Measurements from ENCODE around the gene CCDC142.
"Not testable (repeated sequence)": the region's sequence is repeated elsewhere in the genome, so short reads cannot be mapped to it uniquely, and the experiment has no call there.

CCDC142 gene

DNA sequence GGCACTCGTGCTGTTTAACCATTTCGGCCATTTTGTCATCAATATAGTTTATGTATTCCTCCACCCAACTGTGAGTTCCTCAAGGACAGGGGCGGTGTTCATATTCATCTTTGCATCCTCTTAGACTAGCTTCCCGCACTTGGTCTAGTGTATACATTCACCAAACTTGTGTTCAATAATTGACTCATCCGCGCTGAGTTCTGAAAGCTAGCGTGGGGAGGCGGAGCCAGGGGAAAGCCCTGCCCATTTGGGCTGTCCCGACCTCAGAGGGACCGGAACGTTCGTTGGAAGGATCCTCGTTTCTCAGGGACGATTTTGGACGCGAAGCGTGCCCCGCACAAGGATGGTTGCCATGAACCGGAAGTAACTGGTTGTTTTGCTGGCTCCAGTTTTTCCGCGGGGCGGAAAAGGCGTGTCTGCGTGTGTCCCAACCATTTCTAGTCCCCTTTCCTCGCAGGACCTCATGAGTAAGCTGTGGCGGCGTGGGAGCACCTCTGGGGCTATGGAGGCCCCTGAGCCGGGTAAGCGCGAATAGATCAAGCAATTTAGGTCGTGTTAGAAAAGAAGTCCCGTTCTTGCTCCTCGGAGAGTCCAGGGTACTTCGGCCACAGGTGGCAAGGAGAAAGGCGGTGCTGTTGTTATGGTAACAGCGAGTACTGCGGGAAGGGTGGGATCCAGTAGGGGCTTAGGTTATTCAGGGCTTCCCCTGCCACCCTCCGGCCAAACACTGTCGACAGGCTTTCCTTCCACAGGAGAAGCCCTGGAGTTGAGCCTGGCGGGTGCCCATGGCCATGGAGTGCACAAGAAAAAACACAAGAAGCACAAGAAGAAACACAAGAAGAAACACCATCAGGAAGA is 27.9 kb downstream of the CCDC142 start, which contains the start of gene INO80B:
Gene INO80B (plus strand): TSS at position 434 of the 858 bp plus-strand sequence. CDS start 30 bp downstream, at position 464.
- DNase-seq: peak; percentile 92 to 99 (median 96)
- intact Hi-C loops (cut with DNase I): loop anchor here (2.0 kb wide), 2 partner anchors 14 to 28 kb away; partner anchors contain the start of genes CCDC142, RTKN and TTC31

DNA sequence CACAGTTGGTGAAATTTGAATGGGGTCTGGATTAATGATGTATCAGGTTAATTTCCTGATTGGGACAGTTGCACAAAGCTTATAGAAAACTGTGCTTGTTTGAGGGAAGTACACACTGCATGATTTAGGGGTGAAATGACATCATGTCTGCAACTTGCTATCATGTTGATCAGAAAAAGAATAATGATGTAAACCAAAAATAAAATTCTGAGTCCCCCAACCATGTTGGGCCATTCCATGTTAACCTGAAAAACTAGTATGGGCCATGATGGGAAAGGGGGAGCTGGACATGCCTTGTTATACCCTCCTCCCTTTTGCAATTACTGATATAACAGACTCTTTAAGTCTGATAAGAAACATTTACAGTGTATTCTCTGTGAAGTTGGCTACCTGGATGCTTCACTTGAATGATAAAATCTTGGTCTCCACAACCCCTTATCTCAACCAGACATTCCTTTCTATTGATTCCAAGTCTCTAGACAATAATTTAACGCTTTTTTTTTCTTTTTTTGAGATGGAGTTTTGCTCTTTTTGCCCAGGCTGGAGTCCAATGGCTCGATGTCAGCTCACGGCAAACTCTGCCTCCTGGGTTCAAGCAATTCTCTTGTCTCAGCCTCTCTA is 32.1 kb downstream of the CCDC142 start:
- DNase-seq: no peak
- intact Hi-C loops (cut with DNase I): no loop called here

DNA sequence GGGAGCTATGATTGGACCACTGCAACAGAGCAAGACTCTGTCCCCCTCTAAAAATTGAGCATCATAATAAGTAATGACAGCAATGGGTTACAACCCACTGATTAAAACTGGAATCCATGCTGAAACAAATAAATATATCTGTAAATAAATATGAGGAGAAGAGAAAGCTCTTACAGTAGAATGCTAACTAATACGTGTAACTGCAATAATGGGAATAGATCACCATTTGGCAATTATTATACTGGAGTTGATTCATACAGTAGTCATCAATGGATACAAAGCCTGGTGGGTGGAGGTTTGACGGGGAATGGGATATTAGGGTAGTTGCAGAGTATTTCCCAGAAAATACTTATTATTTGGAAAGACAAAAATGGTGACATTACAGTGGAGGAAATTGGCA is 34.0 kb downstream of the CCDC142 start:
- DNase-seq: no peak
- intact Hi-C loops (cut with DNase I): no loop called here

DNA sequence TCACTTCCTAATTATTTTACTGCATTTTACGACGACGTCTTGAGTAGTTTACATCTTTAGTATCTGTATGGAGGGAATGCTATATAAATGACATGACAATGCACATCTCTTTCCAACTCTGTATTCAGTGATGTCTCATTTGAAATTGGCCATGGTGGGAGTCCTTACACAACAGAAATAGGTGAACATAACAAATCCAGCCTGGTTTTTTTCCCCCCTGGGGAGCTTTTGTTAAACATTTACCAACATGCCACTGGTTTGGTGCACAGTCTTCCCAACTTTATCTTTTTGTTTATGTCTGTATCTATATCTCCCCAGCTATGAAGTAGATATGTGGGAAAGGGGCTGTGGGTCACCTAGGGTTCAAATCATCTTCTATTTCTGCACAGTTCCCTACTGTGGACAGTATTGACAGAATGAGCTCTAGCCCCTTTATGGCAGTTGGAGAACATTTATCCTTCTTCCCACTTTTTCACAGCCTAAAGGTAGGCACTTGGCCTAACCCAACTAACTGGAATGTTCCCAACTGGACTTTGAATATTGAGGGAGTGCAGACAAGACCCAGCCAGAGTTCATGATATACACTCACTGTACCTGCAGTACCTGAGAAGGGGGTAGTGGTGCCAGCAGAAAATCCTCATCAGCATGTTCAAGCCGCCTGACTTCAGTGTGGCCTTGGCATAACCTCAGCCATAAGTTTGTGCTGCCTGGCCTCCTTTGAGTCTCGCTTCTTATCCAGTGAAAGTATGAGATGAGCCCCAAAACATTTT is 35.4 kb downstream of the CCDC142 start:
- DNase-seq: no peak
- intact Hi-C loops (cut with DNase I): no loop called here

DNA sequence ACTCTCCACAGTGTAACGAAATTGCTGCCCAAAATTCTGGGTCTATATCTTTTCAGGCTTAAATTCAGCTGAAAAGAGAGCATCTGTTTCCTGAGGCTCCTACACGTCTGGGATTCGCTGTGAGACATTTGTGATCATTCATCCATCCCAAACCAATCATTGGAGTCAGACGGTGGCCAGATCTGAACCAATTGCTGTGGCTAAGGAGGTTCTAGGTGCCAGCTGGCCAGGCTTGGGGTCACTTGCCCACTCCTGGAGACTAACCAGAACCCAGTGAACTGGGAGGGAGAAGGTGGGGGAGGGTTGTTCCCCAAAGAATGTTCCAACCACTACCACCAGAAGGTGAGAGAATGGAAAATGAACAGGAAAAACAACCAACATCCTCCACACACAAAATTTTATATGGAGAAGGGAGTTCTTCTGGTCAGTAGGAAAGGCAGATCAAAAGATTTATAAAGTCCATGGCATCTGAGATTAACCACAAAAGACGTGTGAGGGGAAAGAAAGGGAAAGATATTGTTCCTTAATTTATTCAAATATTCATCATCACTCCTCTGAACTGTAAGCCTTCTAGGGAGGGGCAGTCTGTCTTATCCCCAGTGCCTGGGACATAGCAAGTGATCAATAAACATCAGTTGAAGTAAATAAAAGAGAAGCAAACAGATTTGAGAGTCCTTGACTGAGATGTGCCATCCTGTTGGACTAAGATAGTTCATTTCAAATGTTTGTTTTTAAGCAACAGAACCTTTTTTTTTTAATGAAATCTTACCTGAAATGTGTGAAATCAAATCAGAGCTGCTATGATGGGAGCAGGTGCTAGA is 38.1 kb downstream of the CCDC142 start:
- DNase-seq: no peak
- intact Hi-C loops (cut with DNase I): no loop called here

DNA sequence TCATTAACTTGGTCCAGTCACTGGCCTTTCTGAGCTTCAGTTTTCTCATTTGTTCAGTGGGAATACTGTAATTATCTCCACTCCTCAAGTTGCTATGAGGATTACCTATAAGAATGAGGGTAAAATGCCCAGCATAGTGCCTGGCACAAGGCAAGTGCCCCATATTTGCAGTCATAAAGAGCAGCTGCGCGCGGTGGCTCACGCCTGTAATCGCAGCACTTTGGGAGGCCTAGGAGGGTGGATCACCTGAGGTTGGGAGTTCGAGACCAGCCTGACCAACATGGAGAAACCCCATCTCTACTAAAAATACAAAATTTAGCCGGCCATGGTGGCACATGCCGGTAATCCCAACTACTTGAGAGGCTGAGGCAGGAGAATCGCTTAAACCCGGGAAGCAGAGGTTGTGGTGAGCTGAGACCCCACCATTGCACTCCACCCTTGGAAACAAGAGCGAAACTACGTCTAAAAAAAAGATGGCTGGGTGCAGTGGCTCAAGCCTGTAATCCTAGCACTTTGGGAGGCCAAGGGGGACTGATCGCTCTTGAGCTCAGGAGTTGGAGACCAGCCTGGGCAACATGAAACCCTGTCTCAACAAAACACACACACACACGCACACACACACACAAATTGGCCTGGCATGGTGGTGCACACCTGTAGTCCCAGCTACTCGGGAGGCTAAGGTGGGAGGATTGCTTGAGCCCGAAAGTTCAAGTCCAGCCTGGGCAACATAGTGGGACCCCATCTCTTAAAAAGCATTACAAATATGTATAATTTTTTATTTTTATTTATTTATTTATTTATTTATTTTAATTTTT is 40.1 kb downstream of the CCDC142 start:
- DNase-seq; intact Hi-C loops (cut with DNase I): not testable (repeated sequence)

DNA sequence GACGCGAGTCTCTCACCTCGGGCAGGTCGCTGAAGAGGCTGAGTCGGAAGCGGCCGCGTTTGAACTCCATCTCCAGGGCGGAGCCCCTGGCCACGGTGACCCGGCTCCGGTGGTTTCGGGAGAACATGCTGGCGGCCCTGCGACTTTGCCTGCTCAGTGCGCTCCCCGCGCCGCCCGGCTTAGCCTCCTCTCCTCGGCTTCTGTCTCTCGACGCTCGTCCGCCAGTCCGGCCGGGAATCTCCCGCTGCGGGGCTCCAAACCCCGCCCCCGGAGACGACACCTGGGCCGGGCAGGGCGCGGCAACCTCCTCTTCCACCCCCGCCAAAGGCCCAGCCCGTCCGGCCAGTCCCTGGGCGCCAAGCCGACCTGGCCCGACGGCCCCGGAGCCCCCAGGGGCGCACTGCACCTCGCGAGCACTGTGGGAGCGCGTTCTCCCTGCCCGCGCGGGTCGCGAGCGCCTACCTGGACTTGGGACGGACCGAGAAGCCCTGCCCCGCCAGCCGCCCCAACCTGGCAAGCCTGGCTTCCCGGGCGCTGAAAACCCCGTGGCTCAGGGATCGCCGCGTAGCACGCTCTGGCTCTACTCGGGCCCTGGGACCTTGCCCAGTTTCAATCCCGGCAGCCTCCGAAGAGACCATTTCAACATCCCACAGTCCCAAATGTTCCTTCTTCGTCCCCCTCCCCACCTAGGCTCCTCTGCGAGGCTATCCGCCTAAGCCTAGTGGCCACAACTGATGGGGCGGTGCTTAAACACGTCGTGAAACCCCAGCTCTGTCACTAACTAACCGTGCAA is 40.9 kb downstream of the CCDC142 start, which contains the start of gene RTKN:
Gene RTKN (minus strand): TSS at position 248 of the 793 bp plus-strand sequence. CDS start 121 bp downstream, at position 127.
- intact Hi-C loops (cut with DNase I): loop anchor here (2.0 kb wide), 1 partner anchor 13 kb away; the partner anchor contains the start of gene INO80B
- peak in 16 of 42 donors; percentile 24 to 75 (median 48) for DNase-seq

DNA sequence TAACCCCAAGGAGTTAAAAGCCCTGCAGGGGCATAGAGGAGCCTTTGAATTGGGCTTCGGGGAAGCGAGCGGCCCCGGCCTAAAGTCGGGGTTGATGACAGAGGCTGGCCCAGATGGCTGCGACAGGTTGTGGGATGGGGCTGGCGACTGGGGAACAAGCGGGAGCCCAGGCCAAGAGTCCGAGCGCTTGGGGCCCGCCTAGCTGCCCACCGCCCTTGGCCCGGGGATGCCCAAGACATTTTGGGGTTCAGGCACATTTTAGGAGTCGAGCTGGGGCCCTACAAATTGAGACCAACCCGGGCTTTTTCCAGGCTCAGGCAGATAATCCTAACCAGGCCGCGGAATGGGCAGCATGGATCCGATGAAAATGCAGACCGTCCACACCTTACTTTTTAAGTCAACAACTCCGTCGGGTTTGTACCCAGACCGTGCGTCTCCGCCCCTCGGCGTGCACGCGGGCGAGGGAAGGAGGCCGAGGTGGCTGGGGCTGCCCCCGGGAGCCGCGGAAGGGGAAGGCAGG is 41.6 kb downstream of the CCDC142 start:
- DNase-seq: peak in 18 of 42 donors; percentile 14 to 76 (median 49)

DNA sequence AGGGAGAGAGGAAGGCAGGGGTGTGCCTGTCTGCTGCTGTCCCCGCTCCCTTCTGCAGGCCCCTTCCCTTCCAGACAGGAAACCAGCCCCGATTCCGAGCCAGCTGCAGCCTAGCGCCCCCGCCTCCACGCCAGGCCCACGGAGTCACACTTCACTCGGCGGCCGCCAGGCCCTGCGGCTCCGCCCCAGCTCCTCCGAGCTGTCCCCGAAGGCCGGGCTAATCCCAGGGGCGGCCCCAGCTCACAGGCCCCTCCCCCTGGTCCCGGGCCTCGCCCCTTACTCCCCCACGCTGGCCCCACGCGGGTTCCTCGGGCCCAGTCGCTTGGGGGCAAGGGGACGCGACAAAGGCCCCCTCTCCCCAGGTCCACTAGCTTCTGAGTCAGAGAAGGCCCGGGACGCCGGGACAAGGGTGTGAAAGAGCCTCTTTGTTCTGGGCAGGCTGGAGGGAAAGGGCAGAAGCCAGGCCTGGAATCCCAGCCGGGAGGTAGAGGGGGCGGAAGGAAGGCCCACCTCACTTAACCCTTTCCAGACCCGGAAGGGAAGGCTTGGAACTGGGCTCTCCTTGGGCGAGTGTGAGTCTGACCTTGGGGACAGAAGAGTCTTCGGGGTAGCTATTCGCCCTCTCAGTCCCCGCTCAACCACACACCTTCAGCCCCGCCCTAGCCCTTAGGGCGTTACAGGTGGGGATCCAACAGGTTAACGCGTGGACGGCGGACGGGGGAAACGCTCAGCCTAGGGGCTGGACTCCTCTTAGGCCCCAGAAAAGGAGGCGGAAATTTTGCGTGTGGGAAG is 42.2 kb downstream of the CCDC142 start:
- peak; percentile 76 to 97 (median 92) for DNase-seq
- intact Hi-C loops (cut with DNase I): loop anchor here (2.0 kb wide), 1 partner anchor 14 kb away; the partner anchor contains the start of gene INO80B

More for the DNA sequence above, 41.6 kb downstream of the CCDC142 start:
- intact Hi-C loops (cut with DNase I): loop anchor here (2.0 kb wide), 1 partner anchor 14 kb away; the partner anchor contains the start of gene INO80B

DNA sequence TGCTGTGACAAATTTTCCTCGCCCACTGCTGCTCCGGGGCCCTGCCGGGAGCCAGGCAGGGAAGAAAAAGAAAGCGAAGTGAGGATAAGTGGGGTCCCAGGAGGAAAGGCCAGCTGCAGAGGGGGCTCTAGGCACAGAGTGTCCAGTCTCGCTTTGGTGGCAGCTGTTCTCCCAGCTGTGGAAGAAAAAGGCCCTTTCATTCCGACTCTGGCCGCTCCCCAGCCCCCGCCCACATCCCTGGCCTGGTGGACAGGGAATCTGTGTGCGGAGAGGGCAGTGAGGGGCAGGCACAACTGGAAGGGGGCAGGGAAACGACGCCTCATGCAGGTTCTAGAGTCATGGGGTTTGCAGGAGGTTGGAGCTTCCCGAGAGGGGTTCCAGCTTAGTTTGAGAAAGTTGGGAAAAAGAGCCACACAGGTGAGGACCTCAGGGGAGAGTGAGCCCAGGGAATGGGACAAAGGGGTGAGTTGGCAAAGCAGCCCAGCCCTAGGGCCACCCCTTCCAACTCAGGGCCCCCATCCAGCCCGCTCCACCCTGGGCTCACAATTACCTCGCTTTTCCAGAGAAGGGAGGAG is 42.9 kb downstream of the CCDC142 start:
- DNase-seq: peak; percentile 80 to 98 (median 93)
- intact Hi-C loops (cut with DNase I): loop anchor here (2.0 kb wide), 1 partner anchor 15 kb away; the partner anchor contains the start of gene INO80B

DNA sequence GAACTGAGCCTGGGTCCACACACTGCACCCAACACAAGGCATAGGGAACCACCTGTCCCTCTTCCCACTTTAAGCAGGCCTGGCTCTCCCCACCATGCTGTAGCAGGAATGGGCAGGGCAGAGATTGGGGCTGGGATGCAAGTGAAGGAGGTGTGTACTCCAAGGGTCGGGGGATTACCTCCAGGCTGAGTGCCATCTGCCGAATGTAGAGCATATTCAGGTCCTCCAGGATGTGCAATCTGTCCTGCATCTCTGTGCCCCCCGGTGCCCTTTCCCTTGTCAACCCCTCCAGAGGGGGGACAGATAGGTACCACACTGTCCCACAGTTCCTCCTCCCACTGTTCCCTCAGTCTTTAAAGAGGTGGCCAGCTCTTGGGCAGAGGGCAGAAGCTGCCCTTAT is 43.4 kb downstream of the CCDC142 start:
- DNase-seq: peak in 1 of 42 donors; percentile 45
- intact Hi-C loops (cut with DNase I): no loop called here

DNA sequence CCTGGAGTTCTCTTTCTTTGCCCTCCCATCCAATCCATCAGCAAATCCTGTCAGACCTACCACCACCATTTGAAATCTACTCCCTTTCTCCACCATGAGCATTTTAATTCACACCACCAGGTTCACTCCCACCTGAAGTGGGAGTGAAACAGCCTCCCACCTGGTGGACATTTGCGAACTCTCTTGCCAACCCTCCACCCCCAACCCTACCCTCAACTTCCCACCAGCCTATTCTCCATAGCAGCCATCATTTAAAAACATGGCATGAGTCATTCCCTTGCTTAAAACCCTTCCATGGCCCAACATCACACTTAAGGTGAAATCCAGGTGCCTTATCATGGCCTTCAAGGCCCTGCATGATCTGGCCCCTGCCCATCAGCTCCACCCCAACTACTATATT is 44.5 kb downstream of the CCDC142 start:
- intact Hi-C loops (cut with DNase I): no loop called here
- DNase-seq: no peak

DNA sequence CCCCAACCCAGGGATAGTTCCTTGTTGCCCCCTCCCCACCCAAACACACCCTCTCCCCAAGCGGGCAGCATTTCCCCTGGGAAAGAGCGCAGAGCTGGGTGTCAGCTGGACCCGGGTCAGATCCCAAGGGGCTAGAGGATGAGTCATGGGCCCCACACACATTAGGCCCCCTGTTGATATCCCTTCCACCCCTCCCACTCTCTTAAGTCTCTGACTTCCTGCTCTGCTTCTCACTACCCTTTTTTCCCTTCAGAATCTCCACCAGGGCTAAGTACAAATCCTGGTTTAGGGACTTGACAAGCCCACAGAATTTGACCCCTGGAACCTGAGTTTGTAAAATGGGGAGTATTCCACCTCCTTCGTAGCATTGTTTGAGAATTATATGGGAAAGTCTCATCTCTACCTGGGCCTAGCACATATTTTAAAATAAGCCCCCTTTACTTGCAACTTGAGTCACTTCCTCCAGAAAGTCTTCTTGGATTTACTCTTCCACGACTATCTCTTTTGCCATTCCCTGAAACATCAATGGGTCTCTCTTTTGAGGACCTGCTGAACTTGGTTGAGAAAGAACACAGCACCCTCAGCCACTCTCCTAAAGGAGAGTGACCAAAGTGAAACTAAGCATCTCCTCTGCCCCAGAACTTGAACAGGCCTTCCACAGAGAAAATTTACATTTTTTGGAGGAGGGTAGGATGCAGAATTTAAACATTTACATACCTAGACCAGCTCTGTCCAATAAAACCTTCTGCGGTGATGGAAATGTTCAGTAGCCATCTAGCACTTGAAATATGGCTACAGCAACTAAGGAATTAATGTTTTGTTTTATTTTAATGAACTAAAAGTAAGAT is 45.7 kb downstream of the CCDC142 start:
- intact Hi-C loops (cut with DNase I): no loop called here
- no peak for DNase-seq

DNA sequence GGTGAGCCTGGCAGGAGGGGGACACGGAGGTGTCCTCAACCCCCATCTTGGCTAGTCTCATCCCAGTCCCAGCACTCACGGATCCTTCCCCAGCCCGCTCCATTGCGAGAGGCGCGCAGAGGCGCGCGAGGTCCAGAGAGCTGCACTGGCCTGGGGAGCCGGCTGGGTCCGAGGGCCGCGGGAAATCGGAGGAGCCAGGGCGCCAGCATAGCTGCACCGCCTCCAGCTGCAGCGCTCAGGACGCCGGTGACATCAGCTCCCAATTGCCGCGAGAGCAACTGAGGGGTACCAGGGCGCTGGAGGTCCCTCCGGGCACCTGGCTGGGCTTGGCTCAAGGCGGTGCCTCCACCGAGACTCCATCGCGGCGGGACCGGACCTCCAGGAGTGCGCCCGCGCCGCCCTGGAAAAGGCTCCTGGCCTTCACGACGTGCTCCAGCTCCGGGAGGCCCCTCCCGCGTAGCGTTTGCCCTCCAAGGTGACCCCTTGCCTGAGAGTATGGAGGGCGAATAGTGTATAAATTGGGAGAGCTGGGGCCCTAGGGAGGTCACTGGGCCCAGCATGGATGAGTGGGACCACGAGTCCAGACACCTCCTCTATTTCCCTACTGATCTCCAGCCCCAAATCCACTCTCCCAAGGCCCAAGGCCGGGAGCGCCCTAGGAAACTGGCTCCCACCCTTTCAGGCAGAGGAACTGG is 46.5 kb downstream of the CCDC142 start:
- peak in 1 of 42 donors; percentile 21 for DNase-seq
- intact Hi-C loops (cut with DNase I): no loop called here

Data from head of caudate nucleus (tissue), 42 donors.